Esophagus squamous epithelium (tissue), 4 donors: ENCODE measurements around the gene KBTBD4.

Experiments used
- POLR2A ChIP-seq, 4 donors: fragments of 450-650 bp; IDR thresholded peaks; one replicate each; pipeline ENCODE4 v1.6.1; 2017; ENCODE audit warnings: antibody characterized with exemption in 4 of 4, mild to moderate bottlenecking in 4 of 4, moderate library complexity in 3 of 4
- TF ChIP-seq, protein P1 (sequence below), 6 experiments: fragments of 450-650 bp in 4 of 6; fragments of 200-600 bp in 2 of 6; sonication (generic) in 2 of 6; IDR thresholded peaks; one replicate each; pipeline ENCODE4 v1.5.1; 2016 to 2019; ENCODE audit warnings: antibody characterized with exemption in 6 of 6, mild to moderate bottlenecking in 4 of 6, moderate library complexity in 4 of 6

DNA sequence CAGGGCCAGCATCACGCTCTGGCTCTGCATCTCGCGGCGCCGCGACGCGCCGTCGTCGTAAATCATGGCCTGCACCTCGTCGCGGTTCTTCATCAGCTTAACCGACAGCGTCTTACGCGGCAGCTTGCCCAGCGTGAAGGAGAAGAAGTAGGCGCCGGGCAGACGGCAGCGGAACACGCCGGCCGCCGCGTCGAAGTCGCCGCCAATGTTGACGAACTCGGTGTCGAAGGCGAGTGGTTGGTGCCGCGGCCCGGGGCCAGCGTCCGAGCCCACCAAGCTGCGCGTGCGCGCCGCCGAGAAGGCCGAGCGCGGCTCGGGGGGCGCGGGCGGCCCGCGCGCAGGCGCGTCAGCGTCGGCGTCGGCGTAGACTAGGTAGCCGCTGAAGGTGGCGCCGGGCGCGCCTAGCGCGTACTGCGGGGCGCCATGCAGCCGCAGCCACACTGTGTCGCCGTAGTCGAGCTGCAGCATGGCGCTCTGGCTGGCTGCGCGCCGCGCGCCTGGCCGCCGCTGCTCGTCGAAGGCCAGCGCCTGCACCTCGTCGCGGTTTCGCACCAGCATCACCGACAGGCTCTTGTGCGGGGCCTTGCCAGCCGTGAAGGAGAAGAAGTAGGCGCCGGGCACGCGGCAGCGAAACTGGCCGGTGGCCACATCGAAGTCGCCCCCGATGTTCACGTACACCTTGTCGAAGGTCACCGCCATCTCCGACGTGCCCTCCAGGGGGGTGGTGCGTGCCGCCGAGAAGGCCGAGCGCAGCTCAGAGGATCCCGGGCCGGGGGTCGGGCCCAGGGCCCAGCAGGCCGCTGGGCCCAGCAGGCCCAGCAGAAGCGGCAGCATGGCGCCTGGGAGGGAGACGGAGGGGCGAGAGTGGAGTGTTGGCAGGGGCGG is 11.4 kb upstream of the KBTBD4 start:
- TF ChIP-seq, protein P1, sequence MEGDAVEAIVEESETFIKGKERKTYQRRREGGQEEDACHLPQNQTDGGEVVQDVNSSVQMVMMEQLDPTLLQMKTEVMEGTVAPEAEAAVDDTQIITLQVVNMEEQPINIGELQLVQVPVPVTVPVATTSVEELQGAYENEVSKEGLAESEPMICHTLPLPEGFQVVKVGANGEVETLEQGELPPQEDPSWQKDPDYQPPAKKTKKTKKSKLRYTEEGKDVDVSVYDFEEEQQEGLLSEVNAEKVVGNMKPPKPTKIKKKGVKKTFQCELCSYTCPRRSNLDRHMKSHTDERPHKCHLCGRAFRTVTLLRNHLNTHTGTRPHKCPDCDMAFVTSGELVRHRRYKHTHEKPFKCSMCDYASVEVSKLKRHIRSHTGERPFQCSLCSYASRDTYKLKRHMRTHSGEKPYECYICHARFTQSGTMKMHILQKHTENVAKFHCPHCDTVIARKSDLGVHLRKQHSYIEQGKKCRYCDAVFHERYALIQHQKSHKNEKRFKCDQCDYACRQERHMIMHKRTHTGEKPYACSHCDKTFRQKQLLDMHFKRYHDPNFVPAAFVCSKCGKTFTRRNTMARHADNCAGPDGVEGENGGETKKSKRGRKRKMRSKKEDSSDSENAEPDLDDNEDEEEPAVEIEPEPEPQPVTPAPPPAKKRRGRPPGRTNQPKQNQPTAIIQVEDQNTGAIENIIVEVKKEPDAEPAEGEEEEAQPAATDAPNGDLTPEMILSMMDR (IDR thresholded peaks at IDR 0.05), result no peak
- TF ChIP-seq POLR2A (IDR thresholded peaks at IDR 0.05), result no peak
